CD4-positive, alpha-beta T cell treated with Interleukin-4 for 1 hour (primary cell): ENCODE measurements around the gene C16orf74.

Experiments
- DNase-seq, 2 donors: peaks; one replicate each; pipeline ENCODE4 v3.0.0-alpha.2; 2020 to 2022

The C16orf74 gene

DNA sequence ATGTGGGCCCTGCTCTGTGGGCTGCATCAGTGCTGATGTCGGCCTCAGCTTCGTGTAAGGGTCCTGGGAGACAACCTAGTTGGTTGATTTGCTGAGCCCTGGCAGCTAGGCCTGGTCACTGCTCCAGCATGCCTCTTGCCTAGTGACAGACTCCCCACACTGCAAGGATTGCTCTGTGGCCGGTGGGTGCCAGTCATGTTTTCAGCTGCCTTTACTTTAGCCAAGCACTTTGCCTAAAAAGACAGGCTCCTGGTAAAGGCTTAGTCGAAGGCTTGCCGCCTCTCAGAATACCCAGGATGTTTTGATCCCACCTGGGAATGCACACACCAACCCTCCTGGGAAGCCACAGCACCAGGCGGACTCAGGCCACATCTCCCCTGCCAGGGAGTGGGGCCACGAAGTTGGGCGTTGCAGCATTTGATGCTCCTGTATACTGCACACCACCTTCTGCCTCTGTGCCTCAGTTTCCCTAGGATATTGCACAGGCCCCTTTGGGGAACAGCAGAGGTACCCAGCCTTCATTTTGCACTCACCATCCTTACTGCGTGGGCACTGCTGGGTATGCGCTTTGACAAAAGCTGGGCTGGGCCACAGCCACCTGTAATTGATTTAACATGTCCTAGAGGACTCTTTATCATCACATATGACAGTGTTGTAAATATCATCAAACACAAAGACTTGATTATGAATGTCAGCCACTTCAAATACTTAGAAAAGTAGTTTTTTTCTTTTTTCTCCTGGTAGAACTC is 82.0 kb downstream of the C16orf74 start:
- DNase-seq, result no peak

DNA sequence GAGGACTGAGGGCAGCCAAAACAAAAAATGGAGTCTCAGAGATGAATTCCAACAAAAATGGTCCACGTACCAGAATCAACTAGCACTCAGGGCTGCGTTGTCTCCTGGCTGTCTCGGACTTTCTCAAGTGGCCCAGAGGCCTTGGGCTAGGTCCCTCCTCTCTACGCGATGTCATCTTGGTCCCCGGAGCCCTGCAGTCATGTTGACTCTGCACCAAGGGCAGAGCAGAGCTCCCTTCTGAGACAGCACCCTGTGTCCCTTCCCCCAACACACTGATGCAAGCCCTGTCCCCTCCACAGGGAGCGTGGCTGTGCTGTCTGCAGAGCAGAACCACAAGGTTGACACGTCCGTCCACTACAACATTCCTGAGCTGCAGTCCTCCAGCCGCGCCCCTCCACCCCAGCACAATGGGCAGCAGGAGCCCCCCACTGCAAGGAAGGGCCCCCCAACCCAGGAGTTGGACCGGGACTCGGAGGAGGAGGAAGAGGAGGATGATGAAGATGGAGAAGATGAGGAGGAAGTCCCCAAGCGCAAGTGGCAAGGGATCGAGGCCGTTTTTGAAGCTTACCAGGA is 83.0 kb downstream of the C16orf74 start:
- no peak for DNase-seq

- no peak for DNase-seq
Observed at GRCh38 chr16:85667261-85667660, 83.6 kb downstream of the C16orf74 start.

- DNase-seq, result no peak
Observed at GRCh38 chr16:85665929-85666328, 85.0 kb downstream of the C16orf74 start.

- no peak for DNase-seq
Observed at GRCh38 chr16:85665373-85665740, 85.5 kb downstream of the C16orf74 start.

- no peak for DNase-seq
Observed at GRCh38 chr16:85664580-85665372, 86.1 kb downstream of the C16orf74 start.

DNA sequence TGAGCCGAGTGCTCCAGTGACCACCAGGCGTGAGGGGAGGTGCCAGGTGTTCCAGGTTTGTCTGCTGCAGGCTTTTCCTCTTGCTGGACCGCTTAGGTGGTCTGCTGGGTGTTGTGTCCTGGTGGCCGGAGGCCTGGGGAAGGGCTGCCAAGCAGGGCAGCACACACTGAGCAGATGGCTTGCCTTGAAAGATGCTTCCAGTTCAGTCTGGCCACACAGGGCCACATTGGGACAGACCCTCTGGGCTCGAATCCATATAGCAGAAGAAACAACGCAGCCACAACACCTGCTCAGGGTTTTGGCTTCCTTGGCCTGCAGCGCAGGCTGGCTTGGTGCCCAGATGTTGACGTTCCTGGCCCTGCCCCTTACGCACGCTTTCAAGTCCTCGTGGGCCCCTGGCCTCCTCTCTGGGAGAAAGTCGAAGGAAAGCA is 87.0 kb downstream of the C16orf74 start:
- DNase-seq, result no peak

DNA sequence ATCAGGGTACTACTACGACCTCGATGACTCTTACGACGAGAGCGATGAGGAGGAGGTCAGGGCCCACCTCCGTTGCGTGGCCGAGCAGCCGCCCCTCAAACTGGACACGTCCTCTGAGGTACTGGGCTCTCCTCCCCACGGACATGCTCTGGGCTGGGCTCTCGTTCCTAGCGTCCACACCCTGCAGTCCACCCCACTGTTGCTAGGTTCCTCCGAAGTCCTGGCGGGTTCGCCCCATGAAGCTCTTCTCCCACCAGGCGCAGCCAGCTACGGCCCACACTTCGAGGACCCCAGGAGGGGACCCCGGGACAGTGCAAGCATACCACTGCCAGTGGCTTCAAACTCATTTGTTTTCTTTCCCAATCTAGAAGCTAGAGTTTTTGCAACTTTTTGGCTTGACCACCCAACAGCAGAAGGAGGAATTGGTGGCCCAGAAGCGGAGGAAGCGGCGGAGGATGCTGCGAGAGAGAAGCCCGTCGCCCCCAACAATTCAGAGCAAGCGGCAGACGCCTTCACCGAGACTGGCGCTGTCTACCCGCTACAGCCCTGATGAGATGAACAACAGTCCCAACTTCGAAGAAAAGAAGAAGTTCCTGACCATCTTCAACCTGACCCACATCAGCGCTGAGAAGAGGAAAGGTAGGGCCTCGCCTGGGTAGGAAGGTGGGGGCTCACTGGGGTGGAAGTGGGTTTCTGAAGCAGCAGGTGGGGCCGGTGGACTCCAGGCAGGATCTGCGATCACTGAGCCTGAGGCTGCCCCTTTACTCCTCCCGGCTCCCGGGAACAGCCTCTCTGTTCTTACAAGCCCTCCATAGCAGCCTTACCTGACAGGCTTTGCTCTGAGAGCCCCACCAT is 87.7 kb downstream of the C16orf74 start:
- DNase-seq, result no peak

- no peak for DNase-seq
Observed at GRCh38 chr16:85662482-85662812, 88.4 kb downstream of the C16orf74 start.

- no peak for DNase-seq
Observed at GRCh38 chr16:85661740-85662481, 89.0 kb downstream of the C16orf74 start.

DNA sequence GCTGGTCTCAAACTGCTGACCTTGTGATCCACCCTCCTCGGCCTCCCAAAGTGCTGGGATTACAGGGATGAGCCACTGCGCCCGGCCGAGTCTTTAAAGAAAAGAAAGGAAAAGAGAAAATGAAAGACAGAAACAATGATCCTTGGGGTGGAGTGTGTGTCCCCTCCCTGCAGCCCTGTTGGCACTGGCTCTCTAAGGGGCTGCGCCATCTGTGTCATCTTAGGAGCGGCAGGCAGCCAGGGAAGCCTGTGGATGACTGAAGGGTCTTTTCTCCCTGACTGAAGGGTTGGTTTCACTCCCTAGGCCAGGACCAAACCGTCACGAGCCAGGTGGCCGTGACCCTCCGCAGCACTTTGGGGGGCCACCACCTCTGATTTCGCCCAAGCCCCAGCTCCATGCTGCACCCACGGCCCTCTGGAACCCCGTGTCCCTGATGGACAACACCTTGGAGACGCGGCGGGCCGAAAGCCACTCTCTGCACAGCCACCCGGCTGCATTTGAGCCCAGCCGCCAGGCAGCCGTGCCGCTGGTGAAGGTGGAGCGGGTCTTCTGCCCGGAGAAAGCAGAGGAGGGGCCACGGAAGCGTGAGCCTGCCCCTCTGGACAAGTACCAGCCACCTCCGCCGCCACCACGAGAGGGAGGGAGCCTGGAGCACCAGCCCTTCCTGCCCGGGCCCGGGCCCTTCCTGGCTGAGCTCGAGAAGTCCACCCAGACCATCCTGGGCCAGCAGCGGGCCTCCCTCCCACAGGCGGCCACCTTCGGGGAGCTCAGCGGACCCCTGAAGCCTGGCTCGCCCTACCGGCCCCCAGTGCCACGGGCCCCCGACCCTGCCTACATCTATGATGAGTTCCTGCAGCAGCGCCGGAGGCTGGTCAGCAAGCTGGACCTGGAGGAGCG is 89.8 kb downstream of the C16orf74 start:
- no peak for DNase-seq

GRCh38 chr16:85659805-85660511 is 90.9 kb downstream of the C16orf74 start:
- DNase-seq, result peak; percentile 59 to 60

- DNase-seq, result no peak
Observed at GRCh38 chr16:85659336-85659735, 91.6 kb downstream of the C16orf74 start.

- no peak for DNase-seq
Observed at GRCh38 chr16:85658504-85659326, 92.2 kb downstream of the C16orf74 start.

DNA sequence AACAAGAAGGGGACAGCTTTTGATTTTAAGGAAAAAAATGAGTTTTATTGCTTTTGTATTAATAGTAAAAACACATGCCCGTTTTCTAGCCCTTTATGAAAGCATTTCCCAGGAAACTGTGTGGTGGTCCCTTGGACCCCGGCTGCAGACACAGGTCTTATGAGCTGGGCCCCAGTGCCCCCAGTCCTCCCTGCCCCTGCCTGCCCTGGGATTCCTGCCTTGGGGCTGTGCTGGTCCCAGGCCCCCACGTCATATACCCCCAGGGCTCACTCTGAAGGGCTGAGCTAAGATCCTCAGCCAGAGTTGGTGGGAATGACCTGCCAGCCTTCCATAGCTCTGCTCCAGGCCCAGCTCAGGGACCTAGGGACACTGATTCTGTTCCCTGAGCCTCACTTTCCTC is 92.9 kb downstream of the C16orf74 start:
- DNase-seq, result no peak
